H9 (cell line): Measurements from ENCODE around the gene LAMC1. TPM values are rescaled to one million over a fixed set of nuclear protein-coding genes. Genes with fewer than 3 reads are reported as not detected.

Source experiments
- DNase-seq: peaks from one replicate; pipeline ENCODE4 v3.0.0-alpha.2; 2017
- H2AFZ ChIP-seq: one replicate; pipeline ENCODE4 v1.6.1; 2013; ENCODE audit warnings: mild to moderate bottlenecking, low read length, control low read depth, moderate library complexity
- H2AK5ac ChIP-seq: 2 replicates; pipeline ENCODE4 v1.6.1; 2013; ENCODE audit warnings: low read length, control low read depth, mixed read lengths; ENCODE audit not compliant: insufficient read length
- H2BK120ac ChIP-seq: one replicate; pipeline ENCODE4 v1.6.1; 2013; ENCODE audit warnings: low read depth, mild to moderate bottlenecking, low read length, control low read depth, inconsistent platforms; ENCODE audit not compliant: poor library complexity, severe bottlenecking
- H2BK12ac ChIP-seq: 2 replicates; pipeline ENCODE4 v1.6.1; 2013; ENCODE audit warnings: low read length, control low read depth, mixed read lengths, low read depth; ENCODE audit not compliant: insufficient read length
- H2BK15ac ChIP-seq: 2 replicates; pipeline ENCODE4 v1.6.1; 2013; ENCODE audit warnings: low read depth, low read length, control low read depth
- H2BK20ac ChIP-seq: one replicate; pipeline ENCODE4 v1.6.1; 2013; ENCODE audit warnings: low read depth, mild to moderate bottlenecking, low read length, control low read depth, inconsistent platforms; ENCODE audit not compliant: poor library complexity, severe bottlenecking
- H2BK5ac ChIP-seq: 2 replicates; pipeline ENCODE4 v1.6.1; 2013; ENCODE audit warnings: low read length, control low read depth, mixed read lengths; ENCODE audit not compliant: insufficient read length
- H3K14ac ChIP-seq: 2 replicates; pipeline ENCODE4 v1.6.1; 2013; ENCODE audit warnings: low read length, control low read depth; ENCODE audit not compliant: insufficient read depth
- H3K18ac ChIP-seq: 2 replicates; pipeline ENCODE4 v1.6.1; 2013; ENCODE audit warnings: low read depth, mild to moderate bottlenecking, mixed read lengths, low read length, control low read depth; ENCODE audit not compliant: insufficient read length
- H3K23ac ChIP-seq: 2 replicates; pipeline ENCODE4 v1.6.1; 2013; ENCODE audit warnings: low read length, control low read depth, mixed read lengths, low read depth; ENCODE audit not compliant: insufficient read length
- H3K23me2 ChIP-seq: 2 replicates; pipeline ENCODE4 v1.6.1; 2013; ENCODE audit warnings: low read depth, mild to moderate bottlenecking, mixed read lengths, low read length, control low read depth; ENCODE audit not compliant: insufficient read length, poor library complexity, severe bottlenecking
- H3K27ac ChIP-seq: 2 replicates; pipeline ENCODE4 v1.5.1; 2013; ENCODE audit warnings: low read length, control low read depth, mixed read lengths, low read depth; ENCODE audit not compliant: insufficient read length
- H3K27me3 ChIP-seq: 2 replicates; pipeline ENCODE4 v1.6.1; 2013; ENCODE audit warnings: low read length, control low read depth, inconsistent platforms; ENCODE audit not compliant: insufficient read depth
- H3K4ac ChIP-seq: 2 replicates; pipeline ENCODE4 v1.6.1; 2013; ENCODE audit warnings: low read depth, mild to moderate bottlenecking, control low read depth, inconsistent platforms, low read length, moderate library complexity
- H3K4me1 ChIP-seq: 2 replicates; pipeline ENCODE4 v1.6.1; 2013; ENCODE audit warnings: low read length, control low read depth, inconsistent platforms; ENCODE audit not compliant: insufficient read depth
- H3K4me2 ChIP-seq: 2 replicates; pipeline ENCODE4 v1.6.1; 2013; ENCODE audit warnings: low read length, control low read depth, mixed read lengths; ENCODE audit not compliant: insufficient read length, insufficient read depth
- H3K56ac ChIP-seq: 2 replicates; pipeline ENCODE4 v1.6.1; 2013; ENCODE audit warnings: low read depth, mild to moderate bottlenecking, mixed read lengths, low read length, control low read depth; ENCODE audit not compliant: insufficient read length
- H3K79me1 ChIP-seq: 2 replicates; pipeline ENCODE4 v1.6.1; 2013; ENCODE audit warnings: low read depth, mild to moderate bottlenecking, moderate library complexity, low read length, control low read depth, inconsistent platforms; ENCODE audit not compliant: insufficient read depth, poor library complexity, severe bottlenecking
- H3K79me2 ChIP-seq: 2 replicates; pipeline ENCODE4 v1.6.1; 2013; ENCODE audit warnings: low read length, control low read depth, inconsistent platforms; ENCODE audit not compliant: insufficient read depth
- H3K9ac ChIP-seq: 2 replicates; pipeline ENCODE4 v1.6.1; 2013; ENCODE audit warnings: low read length, control low read depth, mixed read lengths; ENCODE audit not compliant: insufficient read length; ENCODE audit errors: extremely low read depth
- H3K9me3 ChIP-seq: one replicate; pipeline ENCODE4 v1.6.1; 2013; ENCODE audit warnings: low read depth, low read length, inconsistent platforms; ENCODE audit not compliant: control insufficient read depth
- H3T11ph ChIP-seq: one replicate; pipeline ENCODE4 v1.6.1; 2013; ENCODE audit warnings: mild to moderate bottlenecking, low read length, control low read depth, inconsistent platforms
- H4K20me1 ChIP-seq: one replicate; pipeline ENCODE4 v1.6.1; 2013; ENCODE audit not compliant: control insufficient read depth, insufficient read length, insufficient read depth
- H4K5ac ChIP-seq: 2 replicates; pipeline ENCODE4 v1.6.1; 2013; ENCODE audit warnings: low read depth, mild to moderate bottlenecking, mixed read lengths, low read length, control low read depth; ENCODE audit not compliant: insufficient read length
- H4K8ac ChIP-seq: replicated peaks from 2 replicates; pipeline ENCODE4 v1.6.1; 2013; ENCODE audit warnings: low read length, control low read depth, mixed read lengths, low read depth; ENCODE audit not compliant: insufficient read length
- H4K91ac ChIP-seq: 2 replicates; pipeline ENCODE4 v1.6.1; 2013; ENCODE audit warnings: low read depth, mild to moderate bottlenecking, moderate library complexity, mixed read lengths, low read length, control low read depth; ENCODE audit not compliant: insufficient read length
- H3K27ac Mint-ChIP-seq, 3 experiments: 2 replicates in 2 of 3; 3 replicates in 1 of 3; pipeline ENCODE4 v1.8.0; 2020 to 2021; ENCODE audit warnings: mixed read lengths in 3 of 3, mild to moderate bottlenecking in 1 of 3, moderate library complexity in 1 of 3
- H3K27me3 Mint-ChIP-seq: 2 replicates; pipeline ENCODE4 v1.8.0; 2021; ENCODE audit warnings: low read depth, mild to moderate bottlenecking, moderate library complexity, mixed read lengths
- H3K36me3 Mint-ChIP-seq, 3 experiments: 2 replicates in 2 of 3; 3 replicates in 1 of 3; pipeline ENCODE4 v1.8.0; 2020 to 2021; ENCODE audit warnings: low read depth in 3 of 3, mixed read lengths in 3 of 3; ENCODE audit not compliant: insufficient read depth in 1 of 3
- H3K4me1 Mint-ChIP-seq, 2 experiments: 2 replicates each; pipeline ENCODE4 v1.8.0; 2020; ENCODE audit warnings: mixed read lengths in 2 of 2
- H3K4me3 Mint-ChIP-seq, 2 experiments: 2 replicates in 1 of 2; 3 replicates in 1 of 2; pipeline ENCODE4 v1.8.0; 2020 to 2021; ENCODE audit warnings: mild to moderate bottlenecking in 2 of 2, mixed read lengths in 2 of 2, moderate library complexity in 1 of 2
- H3K9me3 Mint-ChIP-seq, 2 experiments: 2 replicates in 1 of 2; 3 replicates in 1 of 2; pipeline ENCODE4 v1.8.0; 2020; ENCODE audit warnings: mild to moderate bottlenecking in 2 of 2, mixed read lengths in 2 of 2, moderate library complexity in 1 of 2
- WGBS: extraction: QIAGEN DNeasy Blood & Tissue Kit; methylation state at CpG from one replicate; pipeline ENCODE4 v1.1.7; 2013; ENCODE audit warnings: missing lambda C conversion rate, low lambda C conversion rate, mixed read lengths; ENCODE audit not compliant: insufficient read length; ENCODE audit errors: extremely low coverage; 5-methylcytosine and 5-hydroxymethylcytosine counted together
- total RNA-seq: library from RNA; stranded (reverse); gene quantifications from 2 replicates; pipeline ENCODE4 v1.2.1, GENCODE V29; 2021
- TF ChIP-seq, protein P1 (sequence below): fragments of 200-600 bp; sonication (generic); conservative IDR thresholded peaks from 3 replicates; pipeline ENCODE4 v1.8.0; 2021; ENCODE audit warnings: antibody characterized with exemption, mild to moderate bottlenecking

LAMC1 gene
- total RNA-seq, 1 experiment from 2014 or later, result 96.2 TPM

DNA sequence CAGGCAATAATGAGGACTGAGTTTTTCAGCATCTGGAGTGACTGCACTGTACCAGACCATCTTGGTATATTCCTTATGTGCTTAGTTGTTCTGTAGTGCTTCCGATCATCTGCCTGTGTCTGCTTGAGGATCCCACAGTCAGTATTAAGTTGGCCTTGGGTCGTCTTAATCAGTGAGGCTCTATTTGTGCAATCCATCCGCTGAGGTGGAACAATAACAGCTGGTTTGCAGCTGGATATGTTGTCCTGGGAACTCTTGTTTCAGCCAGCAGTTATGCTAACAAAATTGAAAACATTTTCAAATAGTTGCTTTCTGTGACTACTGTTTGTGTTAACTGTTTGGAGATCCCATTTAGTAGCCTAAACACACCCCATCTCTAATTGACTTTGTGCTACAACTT, 73.7 kb downstream of the LAMC1 start:
- Histone ChIP-seq H3K4me1 (peaks cover 24% of the 10 kb centered on the region), H3K27ac (no peak overlapping the region), H4K20me1 (no peaks in the 10 kb centered on the region), H3K18ac (no peak overlapping the region), H3K79me1 (no peaks in the 10 kb centered on the region), H2BK15ac (no peak overlapping the region), H2AK5ac (no peak overlapping the region), H4K8ac (no peak overlapping the region), H3K9me3 (no peaks in the 10 kb centered on the region), H3T11ph (no peak overlapping the region), H4K5ac (no peak overlapping the region), H2AFZ (no peak overlapping the region), H3K14ac (no peak overlapping the region), H2BK120ac (no peak overlapping the region), H2BK20ac (no peak overlapping the region), H3K79me2 (peaks cover 2% of the 10 kb centered on the region; the same call in 1 of the 2 replicates), H3K4ac (no peak overlapping the region), H3K27me3 (no peaks in the 10 kb centered on the region), H3K4me2 (no peak overlapping the region), H3K9ac (no peak overlapping the region), H3K56ac (no peak overlapping the region), H2BK12ac (no peak overlapping the region), H2BK5ac (no peak overlapping the region), H3K23me2 (no peaks in the 10 kb centered on the region), H3K23ac (no peak overlapping the region), H4K91ac (no peak overlapping the region)
- Mint-ChIP-seq H3K36me3 (0 out of 7 replicates have a peak, but pooled peaks cover 0 to 2% (median 0%) of the 10 kb centered on the region in 3 experiments), H3K4me3 (no peak overlapping the region), H3K4me1 (peaks cover 25 to 35% of the 10 kb centered on the region in 2 experiments), H3K9me3 (no peaks in the 10 kb centered on the region), H3K27me3 (no peaks in the 10 kb centered on the region), H3K27ac (0 out of 7 replicates have a peak overlapping the region, but pooled peaks of 2 of the 3 experiments have one; percentile 29 to 36)
- WGBS, result no CpG with 5 or more reads among the region's 3 CpGs
- TF ChIP-seq, protein P1, sequence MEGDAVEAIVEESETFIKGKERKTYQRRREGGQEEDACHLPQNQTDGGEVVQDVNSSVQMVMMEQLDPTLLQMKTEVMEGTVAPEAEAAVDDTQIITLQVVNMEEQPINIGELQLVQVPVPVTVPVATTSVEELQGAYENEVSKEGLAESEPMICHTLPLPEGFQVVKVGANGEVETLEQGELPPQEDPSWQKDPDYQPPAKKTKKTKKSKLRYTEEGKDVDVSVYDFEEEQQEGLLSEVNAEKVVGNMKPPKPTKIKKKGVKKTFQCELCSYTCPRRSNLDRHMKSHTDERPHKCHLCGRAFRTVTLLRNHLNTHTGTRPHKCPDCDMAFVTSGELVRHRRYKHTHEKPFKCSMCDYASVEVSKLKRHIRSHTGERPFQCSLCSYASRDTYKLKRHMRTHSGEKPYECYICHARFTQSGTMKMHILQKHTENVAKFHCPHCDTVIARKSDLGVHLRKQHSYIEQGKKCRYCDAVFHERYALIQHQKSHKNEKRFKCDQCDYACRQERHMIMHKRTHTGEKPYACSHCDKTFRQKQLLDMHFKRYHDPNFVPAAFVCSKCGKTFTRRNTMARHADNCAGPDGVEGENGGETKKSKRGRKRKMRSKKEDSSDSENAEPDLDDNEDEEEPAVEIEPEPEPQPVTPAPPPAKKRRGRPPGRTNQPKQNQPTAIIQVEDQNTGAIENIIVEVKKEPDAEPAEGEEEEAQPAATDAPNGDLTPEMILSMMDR, result no peak
- no peak for DNase-seq
